ENCODE measurements around the gene TBC1D25. TPM values are rescaled to one million over a fixed set of nuclear protein-coding genes. Genes with fewer than 3 reads are reported as not detected.

Gene TBC1D25
- total RNA-seq, 8 experiments from 2014 or later = 4.7 to 11.1 (median 8.3) TPM

- H3K4me1 ChIP-seq (replicated peaks in 1 of 2) = peaks cover 0 to 6% of the 10 kb centered on the region in 2 donors
- no peak for ATAC-seq (replicated peaks in 6 of 8)
- H3K4me3 ChIP-seq = no peak overlapping the region
- WGBS, 10 experiments = 80 to 100% methylated on average over 1 to 5 of the region's 20 CpGs; no CpG with 5 or more reads in 8 of the 10 experiments
- no peak overlapping the region for H3K27ac ChIP-seq
- in situ Hi-C loops (cut with MboI; ENCODE audit: low pct_unique_long_range_greater_than_20kb in 2 of 9, low sequenced_read_pairs in 9 of 9, unreplicated experiment in 9 of 9) = no loop called here
These were observed 59.8 kb downstream of the TBC1D25 start for GRCh38 chrX:48599341-48599740.

DNA sequence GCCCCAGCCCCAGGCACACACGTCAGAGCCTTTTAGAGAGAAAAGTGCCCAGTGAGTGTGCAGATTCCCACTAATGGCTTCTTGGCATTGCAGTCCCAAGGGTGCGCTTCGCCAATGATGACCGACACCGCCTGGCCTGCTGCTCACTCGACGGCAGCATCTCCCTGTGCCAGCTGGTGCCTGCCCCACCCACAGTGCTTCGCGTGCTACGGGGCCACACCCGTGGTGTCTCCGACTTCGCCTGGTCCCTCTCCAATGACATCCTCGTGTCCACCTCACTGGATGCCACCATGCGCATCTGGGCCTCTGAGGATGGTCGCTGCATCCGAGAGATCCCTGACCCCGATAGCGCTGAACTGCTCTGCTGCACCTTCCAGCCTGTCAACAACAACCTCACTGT lies 60.7 kb downstream of the TBC1D25 start:
- Histone ChIP-seq H3K27ac (no peak overlapping the region), H3K4me1 (replicated peaks in 1 of 2) (peaks cover 0 to 6% of the 10 kb centered on the region in 2 donors), H3K4me3 (no peak overlapping the region)
- in situ Hi-C loops (cut with MboI; ENCODE audit: low pct_unique_long_range_greater_than_20kb in 2 of 9, low sequenced_read_pairs in 9 of 9, unreplicated experiment in 9 of 9) = no loop called here
- no peak for ATAC-seq (replicated peaks in 6 of 8)
- 44 to 50% methylated on average over 1 to 4 of the region's 19 CpGs; no CpG with 5 or more reads in 8 of the 10 experiments for WGBS, 10 experiments

- no peak overlapping the region for H3K27ac ChIP-seq
- ATAC-seq (replicated peaks in 6 of 8) = no peak
- H3K4me1 ChIP-seq (replicated peaks in 1 of 2) = peaks cover 0 to 5% of the 10 kb centered on the region in 2 donors
- in situ Hi-C loops (cut with MboI; ENCODE audit: low pct_unique_long_range_greater_than_20kb in 2 of 9, low sequenced_read_pairs in 9 of 9, unreplicated experiment in 9 of 9) = no loop called here
- no peak overlapping the region for H3K4me3 ChIP-seq
- WGBS, 10 experiments = 60 to 100% (median 100%) methylated on average over 1 of the region's 17 CpGs; no CpG with 5 or more reads in 7 of the 10 experiments
These were observed 62.4 kb downstream of the TBC1D25 start for GRCh38 chrX:48601741-48602394.

GRCh38 chrX:48604701-48605100 lies 65.2 kb downstream of the TBC1D25 start:
- 73% methylated on average over 6 of the region's 16 CpGs; no CpG with 5 or more reads in 9 of the 10 experiments for WGBS, 10 experiments
- no peak for ATAC-seq (replicated peaks in 6 of 8)
- in situ Hi-C loops (cut with MboI; ENCODE audit: low pct_unique_long_range_greater_than_20kb in 2 of 9, low sequenced_read_pairs in 9 of 9, unreplicated experiment in 9 of 9) = no loop called here
- Histone ChIP-seq H3K27ac (no peak overlapping the region), H3K4me3 (no peak overlapping the region), H3K4me1 (replicated peaks in 1 of 2) (no peaks in the 10 kb centered on the region)

- WGBS, 10 experiments = 40 to 100% (median 45%) methylated on average over 1 to 2 of the region's 6 CpGs; no CpG with 5 or more reads in 7 of the 10 experiments
- in situ Hi-C loops (cut with MboI; ENCODE audit: low pct_unique_long_range_greater_than_20kb in 2 of 9, low sequenced_read_pairs in 9 of 9, unreplicated experiment in 9 of 9) = no loop called here
- Histone ChIP-seq H3K27ac (no peak overlapping the region), H3K4me1 (replicated peaks in 1 of 2) (no peaks in the 10 kb centered on the region), H3K4me3 (no peak overlapping the region)
- ATAC-seq (replicated peaks in 6 of 8) = peak in 1 of 8 experiments; percentile 15
These were observed 66.6 kb downstream of the TBC1D25 start for GRCh38 chrX:48606091-48606490.

- no peak for ATAC-seq (replicated peaks in 6 of 8)
- in situ Hi-C loops (cut with MboI; ENCODE audit: low pct_unique_long_range_greater_than_20kb in 2 of 9, low sequenced_read_pairs in 9 of 9, unreplicated experiment in 9 of 9) = no loop called here
These were observed 72.2 kb downstream of the TBC1D25 start for GRCh38 chrX:48611703-48612102.

More at GRCh38 chrX:48611703-48612102, 72.2 kb downstream of the TBC1D25 start:
- Histone ChIP-seq H3K27ac (no peak overlapping the region), H3K4me1 (replicated peaks in 1 of 2) (no peaks in the 10 kb centered on the region), H3K4me3 (no peak overlapping the region)
- WGBS, 10 experiments = 40 to 100% (median 50%) methylated on average over 1 of the region's 2 CpGs; no CpG with 5 or more reads in 7 of the 10 experiments

Other genes starting within 250 kb of the TBC1D25 start
- gene SSX3, start 183.0 kb upstream of the TBC1D25 start, total RNA-seq = under 1 TPM in 1 of 8 experiments, not detected in 7; 0.47 TPM
- under 1 TPM in 1 of 8 experiments, not detected in 7; 0.33 TPM for gene SSX4, start 156.2 kb upstream of the TBC1D25 start, total RNA-seq
- under 1 TPM in 1 of 8 experiments, not detected in 7; 0.33 TPM for gene SSX4B, start 127.8 kb upstream of the TBC1D25 start, total RNA-seq
- 100 to 1,000 TPM in 2 of 8 experiments, 10 to 100 TPM in 1, 1 to 10 TPM in 4, under 1 TPM in 1; 0.27 to 169 (median 2.6) TPM for gene SLC38A5, start 69.5 kb upstream of the TBC1D25 start, total RNA-seq
- gene FTSJ1, start 63.5 kb upstream of the TBC1D25 start, total RNA-seq = 10 to 100 TPM; 29.8 to 52.9 (median 43.2) TPM
- gene PORCN, start 30.7 kb upstream of the TBC1D25 start, total RNA-seq = 10 to 100 TPM in 6 of 8 experiments, 1 to 10 TPM in 2; 7.7 to 19.5 (median 14.2) TPM
- 100 to 1,000 TPM in 1 of 8 experiments, 10 to 100 TPM in 7; 28.3 to 121 (median 66.3) TPM for gene EBP, start 17.9 kb upstream of the TBC1D25 start, total RNA-seq
- gene RBM3, start 34.8 kb downstream of the TBC1D25 start, total RNA-seq = 100 to 1,000 TPM; 116 to 304 (median 185) TPM
- gene WDR13, start 57.8 kb downstream of the TBC1D25 start, total RNA-seq = 10 to 100 TPM; 42.3 to 65.7 (median 51.1) TPM
- gene WAS, start 144.1 kb downstream of the TBC1D25 start, total RNA-seq = 1 to 10 TPM in 5 of 8 experiments, under 1 TPM in 3; 0.21 to 1.8 (median 1.1) TPM
- 1 to 10 TPM; 1.8 to 9.8 (median 3.0) TPM for gene SUV39H1, start 157.0 kb downstream of the TBC1D25 start, total RNA-seq
- gene GLOD5, start 222.0 kb downstream of the TBC1D25 start, total RNA-seq = not detected
- not detected for gene GATA1, start 246.9 kb downstream of the TBC1D25 start, total RNA-seq